Hematopoietic multipotent progenitor cell (in vitro differentiated cells): ENCODE measurements around the gene CDHR2. TPM values are rescaled to one million over a fixed set of nuclear protein-coding genes. Genes with fewer than 3 reads are reported as not detected.

Experiments
- DNase-seq, 3 donors: peaks; one replicate each; pipeline ENCODE4 v3.0.0-alpha.2; 2011 to 2015; ENCODE audit warnings: low read depth in 2 of 3, low spot score in 2 of 3
- total RNA-seq: library from RNA; depleted of rRNA; stranded (reverse); fragments of >200 nt; gene quantifications from one replicate; pipeline ENCODE4 v1.2.3, GENCODE V29; 2012

Gene CDHR2
- total RNA-seq, 1 donor, result under 0.01 TPM

- DNase-seq, result no peak
Observed at GRCh38 chr5:176527246-176528222, 21.6 kb upstream of the CDHR2 start.

GRCh38 chr5:176528301-176528700 lies 20.8 kb upstream of the CDHR2 start:
- DNase-seq, result no peak

GRCh38 chr5:176528761-176529115 lies 20.4 kb upstream of the CDHR2 start:
- no peak for DNase-seq

GRCh38 chr5:176529116-176529740 lies 19.9 kb upstream of the CDHR2 start:
- DNase-seq, result no peak

GRCh38 chr5:176529741-176530141 lies 19.4 kb upstream of the CDHR2 start:
- peak in 1 of 3 donors; percentile 76 for DNase-seq

- no peak for DNase-seq
Observed at GRCh38 chr5:176530393-176530982, 18.7 kb upstream of the CDHR2 start.

GRCh38 chr5:176530983-176531901 lies 17.9 kb upstream of the CDHR2 start:
- DNase-seq, result no peak

GRCh38 chr5:176531902-176532493 lies 17.1 kb upstream of the CDHR2 start:
- no peak for DNase-seq

GRCh38 chr5:176532795-176533194 lies 16.3 kb upstream of the CDHR2 start:
- DNase-seq, result no peak

GRCh38 chr5:176533390-176533789 lies 15.8 kb upstream of the CDHR2 start:
- DNase-seq, result peak in 2 of 3 donors; percentile 55 to 62

- peak in 1 of 3 donors; percentile 54 for DNase-seq
Observed at GRCh38 chr5:176533894-176534611, 15.1 kb upstream of the CDHR2 start.

- no peak for DNase-seq
Observed at GRCh38 chr5:176534640-176535039, 14.5 kb upstream of the CDHR2 start.

GRCh38 chr5:176535101-176535663 lies 14.0 kb upstream of the CDHR2 start:
- DNase-seq, result no peak

GRCh38 chr5:176535664-176536131 lies 13.4 kb upstream of the CDHR2 start:
- no peak for DNase-seq

- peak; percentile 54 to 95 (median 88) for DNase-seq
Observed at GRCh38 chr5:176536132-176536901, 12.8 kb upstream of the CDHR2 start.

GRCh38 chr5:176536902-176537553 lies 12.1 kb upstream of the CDHR2 start, which contains the start of gene RNF44:
RNF44 (minus strand) TSS chr5:176537402; CDS start chr5:176532472, 4,930 bp downstream.
- peak; percentile 92 to 98 (median 98) for DNase-seq

GRCh38 chr5:176537554-176538229 lies 11.4 kb upstream of the CDHR2 start:
- DNase-seq, result peak; percentile 95 to 100 (median 99)
